ENCODE results near the gene DCAF10.
"Not testable (repeated sequence)": the region's sequence is repeated elsewhere in the genome, so short reads cannot be mapped to it uniquely, and the experiment has no call there.

The DCAF10 gene

DNA sequence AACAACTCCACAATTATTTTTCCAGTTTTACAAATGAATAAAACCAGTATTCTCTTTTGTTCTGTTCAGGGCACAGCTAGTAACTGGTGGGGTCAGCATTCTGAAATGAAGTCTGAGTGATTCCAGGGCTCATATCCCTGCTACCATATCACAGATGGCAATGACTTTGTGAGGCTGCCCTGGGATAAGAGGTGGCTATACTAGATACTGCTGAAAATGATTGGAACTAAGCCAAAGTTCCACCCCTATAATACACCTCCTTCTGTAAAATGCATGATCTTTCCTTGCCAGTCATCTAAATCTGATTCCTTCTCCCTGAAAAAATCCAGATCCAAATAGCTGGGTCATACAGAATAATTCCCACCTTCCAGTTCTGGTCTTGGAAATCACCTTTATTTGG is 88.9 kb downstream of the DCAF10 start:
- TF ChIP-seq MYC (IDR thresholded peaks at IDR 0.05; ENCODE audit: low read depth, low read length) (no peak), POLR2A (IDR thresholded peaks at IDR 0.05; ENCODE audit: extremely low read depth, insufficient read length) (no peak)
- TF ChIP-seq, protein P1, sequence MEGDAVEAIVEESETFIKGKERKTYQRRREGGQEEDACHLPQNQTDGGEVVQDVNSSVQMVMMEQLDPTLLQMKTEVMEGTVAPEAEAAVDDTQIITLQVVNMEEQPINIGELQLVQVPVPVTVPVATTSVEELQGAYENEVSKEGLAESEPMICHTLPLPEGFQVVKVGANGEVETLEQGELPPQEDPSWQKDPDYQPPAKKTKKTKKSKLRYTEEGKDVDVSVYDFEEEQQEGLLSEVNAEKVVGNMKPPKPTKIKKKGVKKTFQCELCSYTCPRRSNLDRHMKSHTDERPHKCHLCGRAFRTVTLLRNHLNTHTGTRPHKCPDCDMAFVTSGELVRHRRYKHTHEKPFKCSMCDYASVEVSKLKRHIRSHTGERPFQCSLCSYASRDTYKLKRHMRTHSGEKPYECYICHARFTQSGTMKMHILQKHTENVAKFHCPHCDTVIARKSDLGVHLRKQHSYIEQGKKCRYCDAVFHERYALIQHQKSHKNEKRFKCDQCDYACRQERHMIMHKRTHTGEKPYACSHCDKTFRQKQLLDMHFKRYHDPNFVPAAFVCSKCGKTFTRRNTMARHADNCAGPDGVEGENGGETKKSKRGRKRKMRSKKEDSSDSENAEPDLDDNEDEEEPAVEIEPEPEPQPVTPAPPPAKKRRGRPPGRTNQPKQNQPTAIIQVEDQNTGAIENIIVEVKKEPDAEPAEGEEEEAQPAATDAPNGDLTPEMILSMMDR (IDR thresholded peaks at IDR 0.05; ENCODE audit: low read depth, low read length): no peak
- TF ChIP-seq, protein P2, sequence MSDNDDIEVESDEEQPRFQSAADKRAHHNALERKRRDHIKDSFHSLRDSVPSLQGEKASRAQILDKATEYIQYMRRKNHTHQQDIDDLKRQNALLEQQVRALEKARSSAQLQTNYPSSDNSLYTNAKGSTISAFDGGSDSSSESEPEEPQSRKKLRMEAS (IDR thresholded peaks at IDR 0.05; ENCODE audit: low read depth, low read length): no peak
- DNase-seq (ENCODE audit: low read depth): no peak
- H3K4me3 ChIP-seq (ENCODE audit: low read depth, low read length): no peak overlapping the region

DNA sequence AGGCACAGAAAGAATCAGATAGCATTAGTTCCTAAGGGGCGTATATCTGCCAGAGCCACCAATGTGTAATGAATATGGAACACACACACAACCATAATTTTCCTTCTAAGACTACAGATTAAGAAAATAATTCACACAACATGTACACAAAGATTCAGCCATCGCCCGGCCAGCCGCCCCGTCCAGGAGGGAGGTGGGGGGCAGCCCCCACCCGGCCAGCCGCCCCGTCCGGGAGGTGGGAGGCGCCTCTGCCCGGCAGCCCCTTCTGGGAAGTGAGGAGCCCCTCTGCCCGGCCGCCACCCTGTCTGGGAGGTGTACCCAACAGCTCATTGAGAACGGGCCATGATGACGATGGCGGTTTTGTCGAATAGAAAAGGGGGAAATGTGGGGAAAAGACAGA is 90.4 kb downstream of the DCAF10 start:
- H3K4me3 ChIP-seq (ENCODE audit: low read depth, low read length); DNase-seq (ENCODE audit: low read depth): not testable (repeated sequence)

DNA sequence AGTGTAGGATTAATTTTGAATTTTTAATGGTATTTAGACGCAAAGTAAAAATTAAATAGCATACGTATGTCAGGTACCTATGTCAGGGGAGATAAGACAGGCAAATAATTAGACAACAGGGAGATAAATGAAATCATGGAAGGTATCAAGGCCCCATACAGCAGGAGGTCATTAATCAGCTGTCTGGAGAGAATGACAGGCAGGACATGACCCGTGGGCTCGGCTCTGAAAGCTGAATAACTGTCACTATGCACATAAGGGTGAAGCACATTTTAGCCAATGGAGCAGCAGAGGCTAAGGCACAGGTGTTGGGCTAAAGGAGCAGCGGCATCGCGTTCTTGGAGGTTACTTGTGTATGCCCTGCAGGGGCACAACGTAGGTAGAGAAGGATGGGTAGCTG is 91.5 kb downstream of the DCAF10 start:
- no peak for DNase-seq (ENCODE audit: low read depth)
- H3K4me3 ChIP-seq (ENCODE audit: low read depth, low read length): no peak overlapping the region

GRCh38 chr9:37897665-37898064 is 97.1 kb downstream of the DCAF10 start:
- DNase-seq (ENCODE audit: low read depth): no peak
- TF ChIP-seq, protein P2 (IDR thresholded peaks at IDR 0.05; ENCODE audit: low read depth, low read length): no peak
- TF ChIP-seq, protein P1 (IDR thresholded peaks at IDR 0.05; ENCODE audit: low read depth, low read length): no peak
- TF ChIP-seq POLR2A (IDR thresholded peaks at IDR 0.05; ENCODE audit: extremely low read depth, insufficient read length) (no peak), MYC (IDR thresholded peaks at IDR 0.05; ENCODE audit: low read depth, low read length) (no peak)
- no peak overlapping the region for H3K4me3 ChIP-seq (ENCODE audit: low read depth, low read length)

More for the DNA sequence above, 91.5 kb downstream of the DCAF10 start:
- TF ChIP-seq, protein P1 (IDR thresholded peaks at IDR 0.05; ENCODE audit: low read depth, low read length): no peak
- TF ChIP-seq MYC (IDR thresholded peaks at IDR 0.05; ENCODE audit: low read depth, low read length) (no peak), POLR2A (IDR thresholded peaks at IDR 0.05; ENCODE audit: extremely low read depth, insufficient read length) (no peak)
- TF ChIP-seq, protein P2 (IDR thresholded peaks at IDR 0.05; ENCODE audit: low read depth, low read length): no peak

- no peak overlapping the region for H3K4me3 ChIP-seq (ENCODE audit: low read depth, low read length)
- no peak for TF ChIP-seq MYC (IDR thresholded peaks at IDR 0.05; ENCODE audit: low read depth, low read length)
- TF ChIP-seq POLR2A (IDR thresholded peaks at IDR 0.05; ENCODE audit: extremely low read depth, insufficient read length): no peak
- TF ChIP-seq, protein P2 (IDR thresholded peaks at IDR 0.05; ENCODE audit: low read depth, low read length): no peak
- TF ChIP-seq, protein P1 (IDR thresholded peaks at IDR 0.05; ENCODE audit: low read depth, low read length): no peak
- no peak for DNase-seq (ENCODE audit: low read depth)
Observed at GRCh38 chr9:37899041-37899440, 98.4 kb downstream of the DCAF10 start.

DNA sequence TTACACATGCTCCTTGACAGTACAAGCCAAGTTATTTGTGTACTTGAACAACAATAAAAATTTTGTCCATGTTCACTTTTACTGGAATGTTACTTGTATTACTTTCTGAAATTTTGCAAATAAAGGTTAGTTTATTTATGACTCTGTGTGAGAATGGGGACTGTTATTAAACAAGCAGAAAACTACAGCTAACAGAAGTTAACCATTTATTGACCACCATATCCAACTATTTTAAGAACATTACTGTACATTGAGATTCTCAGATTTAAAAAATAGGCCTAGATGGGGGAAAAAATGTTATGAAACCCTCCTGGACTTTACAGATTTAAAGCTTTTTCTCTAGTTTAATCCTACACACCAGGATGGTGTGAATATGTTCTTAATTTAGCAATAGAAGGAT is 101.5 kb downstream of the DCAF10 start:
- H3K4me3 ChIP-seq (ENCODE audit: low read depth, low read length): peak overlapping the region; percentile 83
- no peak for TF ChIP-seq POLR2A (IDR thresholded peaks at IDR 0.05; ENCODE audit: extremely low read depth, insufficient read length)
- TF ChIP-seq, protein P2 (IDR thresholded peaks at IDR 0.05; ENCODE audit: low read depth, low read length): no peak
- TF ChIP-seq MYC (IDR thresholded peaks at IDR 0.05; ENCODE audit: low read depth, low read length): no peak
- TF ChIP-seq, protein P1 (IDR thresholded peaks at IDR 0.05; ENCODE audit: low read depth, low read length): no peak

More for the DNA sequence above, 101.5 kb downstream of the DCAF10 start:
- DNase-seq (ENCODE audit: low read depth): no peak
